Activated naive CD4-positive, alpha-beta T cell treated with anti-CD3 and anti-CD28 coated beads, Interleukin-2, amount 50 U/mL, for 16 hours (primary cell): Measurements from ENCODE around the gene CDKAL1.

Experiments used
- DNase-seq: peaks from one replicate; pipeline ENCODE4 v3.0.0-alpha.2; 2020

CDKAL1 gene

DNA sequence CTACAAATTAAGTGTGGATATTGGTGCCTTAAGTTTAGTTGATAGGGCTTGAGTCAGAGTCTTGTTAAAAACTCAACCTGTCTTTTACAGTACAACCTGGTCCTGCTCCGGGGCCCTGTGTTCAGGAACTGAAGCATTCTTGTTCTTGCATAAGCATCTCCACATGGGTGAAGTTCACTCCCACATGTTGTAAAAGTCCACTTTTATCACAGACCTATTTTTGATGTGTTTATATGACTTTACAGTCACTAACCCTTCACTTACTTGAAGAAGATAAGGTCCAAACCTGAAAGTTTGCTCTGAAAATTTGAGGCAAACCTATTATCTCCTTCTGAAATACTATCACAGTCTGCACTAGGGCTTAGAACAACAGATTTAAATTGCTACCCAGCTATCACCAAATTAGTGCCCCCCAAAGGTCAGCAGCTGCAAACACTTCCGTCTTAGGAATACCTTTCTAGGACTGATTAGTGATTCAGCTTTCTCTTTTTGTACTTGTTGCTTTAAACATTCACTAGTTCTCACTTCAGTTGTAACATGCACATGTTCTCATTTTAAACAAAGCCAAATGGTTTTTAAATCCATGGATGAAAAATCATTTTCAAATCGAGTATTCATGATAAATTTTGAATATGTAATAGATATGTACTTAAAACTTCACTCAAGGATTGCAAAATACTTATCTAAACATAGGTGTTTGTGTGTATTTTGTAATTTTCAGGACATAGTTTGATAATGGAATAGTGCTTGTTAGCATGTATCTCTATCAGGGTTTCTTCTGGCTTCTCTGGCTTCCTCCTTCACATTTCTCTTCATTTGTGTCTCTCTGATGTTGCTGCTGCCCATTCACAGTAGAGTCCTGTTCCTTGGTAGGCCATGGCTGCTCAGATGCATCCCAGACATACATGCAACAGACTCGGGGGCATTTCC, 589.5 kb downstream of the CDKAL1 start:
- DNase-seq: no peak

DNA sequence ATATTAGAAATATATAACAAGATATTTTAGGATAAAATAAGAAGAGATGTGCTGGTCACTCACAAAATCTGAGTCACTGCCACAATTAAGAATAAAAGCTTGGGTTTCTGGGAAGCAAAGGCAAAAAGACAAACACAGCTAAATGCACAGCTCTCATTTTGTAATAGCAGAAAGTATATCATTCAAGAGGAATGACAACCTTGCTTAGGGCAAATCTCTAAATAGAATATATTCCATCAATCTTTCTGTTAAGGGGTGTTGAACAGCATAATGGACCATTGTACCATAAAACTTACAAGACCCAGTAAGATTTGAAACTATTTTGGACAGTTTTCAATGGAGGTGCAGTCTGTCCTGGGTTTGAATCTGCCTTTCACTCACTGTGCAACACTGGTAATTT, 594.3 kb downstream of the CDKAL1 start:
- DNase-seq: no peak

DNA sequence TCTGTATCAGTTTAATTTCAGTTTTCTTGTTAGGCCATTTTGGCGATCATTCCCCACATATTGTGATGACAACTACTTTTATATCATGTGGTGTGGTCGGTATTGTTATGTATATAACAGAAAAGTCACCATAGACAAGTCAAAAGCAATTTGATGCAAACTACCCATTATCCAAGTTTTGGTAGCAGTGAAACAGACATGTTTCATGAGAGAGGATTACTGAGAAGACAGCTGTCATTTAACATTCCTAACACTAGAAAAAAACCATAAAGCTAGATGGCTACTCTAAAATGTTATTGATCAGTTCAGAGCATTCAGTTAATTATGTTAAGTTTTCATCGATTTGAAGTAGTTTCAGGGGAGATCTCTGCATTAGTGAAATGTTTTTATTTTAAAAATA, 597.1 kb downstream of the CDKAL1 start:
- no peak for DNase-seq

DNA sequence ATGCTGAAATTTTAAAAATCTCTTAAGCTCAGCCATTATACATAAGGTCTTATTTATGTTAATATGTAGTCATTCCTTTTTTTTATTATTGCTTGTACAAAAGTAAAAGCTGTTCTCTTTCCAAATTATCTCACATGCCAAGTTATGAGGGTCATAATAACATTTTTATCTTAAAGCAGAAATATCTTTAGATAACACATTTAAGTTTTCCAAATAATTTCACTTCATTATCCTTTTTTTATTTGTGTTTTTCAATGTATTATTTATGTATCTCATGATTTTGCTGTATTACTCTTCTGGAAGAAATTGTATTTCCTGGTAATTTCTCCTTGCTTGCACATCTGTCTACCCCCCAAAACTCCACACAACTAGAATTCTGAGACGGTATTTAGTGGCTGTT, 598.2 kb downstream of the CDKAL1 start:
- no peak for DNase-seq

DNA sequence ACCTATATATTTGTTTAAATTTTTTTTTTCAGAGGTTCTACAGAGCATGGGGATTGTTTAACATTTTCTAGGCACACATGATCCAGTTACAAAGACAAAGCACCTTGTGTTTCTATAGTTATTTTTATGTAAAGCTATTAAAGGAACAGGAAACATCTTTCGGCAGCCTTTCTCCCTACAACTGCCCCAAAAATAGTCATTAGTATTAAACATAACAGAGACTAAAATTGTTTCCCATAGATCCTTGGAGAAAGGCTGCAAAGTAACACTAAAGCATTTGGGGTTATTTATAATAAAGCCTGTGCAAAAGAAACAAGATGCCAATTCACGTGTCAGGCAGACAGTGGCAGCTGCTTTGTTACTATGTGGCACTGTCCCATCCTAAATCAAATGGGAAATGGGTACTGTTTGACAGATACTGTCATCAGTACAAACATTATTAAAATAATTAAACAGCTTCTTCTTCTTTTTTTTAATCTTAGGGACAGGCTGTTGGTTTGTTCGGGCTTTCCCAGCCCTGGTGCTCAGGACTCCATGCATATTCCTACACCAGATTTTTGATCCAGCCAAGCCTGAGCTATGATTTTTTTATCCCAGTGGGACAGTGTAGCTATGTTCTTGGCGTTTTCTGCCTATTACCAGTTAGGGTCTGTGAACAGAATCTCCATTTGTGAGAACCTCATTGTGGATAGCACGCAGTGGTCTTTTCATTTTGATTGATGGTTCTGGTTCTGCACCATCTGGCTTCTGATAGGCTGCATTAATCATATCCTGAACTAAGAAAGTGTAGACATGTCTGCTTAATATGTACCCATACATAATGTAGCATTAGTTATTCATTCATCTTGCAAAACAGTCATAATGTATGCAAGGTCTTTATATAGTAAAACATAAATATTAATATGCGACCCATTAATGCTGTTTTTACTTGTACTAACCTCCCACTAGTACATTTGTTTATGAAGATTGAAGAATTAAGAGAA, 598.9 kb downstream of the CDKAL1 start:
- no peak for DNase-seq

DNA sequence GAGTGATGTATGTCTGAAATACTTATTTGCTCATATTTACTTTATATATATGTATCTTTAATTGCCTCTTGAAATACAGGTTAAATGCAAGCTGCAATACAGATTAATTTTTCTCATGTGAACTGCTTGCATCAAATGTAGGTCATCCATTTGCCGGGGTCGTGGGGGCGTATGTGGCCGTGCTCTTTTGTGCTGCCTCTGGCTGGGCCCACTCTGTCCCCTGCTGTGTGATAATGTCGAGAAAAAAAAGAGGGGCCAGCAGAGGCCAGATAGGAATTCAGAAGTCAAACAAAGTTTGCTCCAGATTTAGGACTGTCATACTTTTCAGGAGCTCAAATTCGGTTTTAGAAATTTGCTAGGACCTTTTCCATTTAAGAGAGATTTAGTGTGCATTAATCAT, 599.6 kb downstream of the CDKAL1 start:
- no peak for DNase-seq

DNA sequence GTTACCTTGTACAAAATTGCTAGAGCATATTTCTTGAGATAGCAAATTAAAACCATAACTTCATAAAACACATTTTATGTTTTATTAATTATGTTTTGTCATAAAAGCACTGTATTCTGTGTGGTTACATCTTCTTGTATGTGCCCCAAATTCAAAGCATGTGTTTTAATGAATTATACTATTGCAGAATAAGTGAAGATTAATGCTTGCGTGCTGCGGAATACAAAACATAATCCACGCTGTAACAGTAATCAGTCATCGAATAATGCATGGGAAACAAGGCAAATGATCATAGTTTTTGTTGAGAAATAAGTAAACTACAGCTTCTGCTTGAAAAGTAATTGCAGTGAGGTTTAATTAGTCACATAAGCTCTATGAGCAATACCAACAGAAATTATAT, 600.1 kb downstream of the CDKAL1 start:
- DNase-seq: no peak

DNA sequence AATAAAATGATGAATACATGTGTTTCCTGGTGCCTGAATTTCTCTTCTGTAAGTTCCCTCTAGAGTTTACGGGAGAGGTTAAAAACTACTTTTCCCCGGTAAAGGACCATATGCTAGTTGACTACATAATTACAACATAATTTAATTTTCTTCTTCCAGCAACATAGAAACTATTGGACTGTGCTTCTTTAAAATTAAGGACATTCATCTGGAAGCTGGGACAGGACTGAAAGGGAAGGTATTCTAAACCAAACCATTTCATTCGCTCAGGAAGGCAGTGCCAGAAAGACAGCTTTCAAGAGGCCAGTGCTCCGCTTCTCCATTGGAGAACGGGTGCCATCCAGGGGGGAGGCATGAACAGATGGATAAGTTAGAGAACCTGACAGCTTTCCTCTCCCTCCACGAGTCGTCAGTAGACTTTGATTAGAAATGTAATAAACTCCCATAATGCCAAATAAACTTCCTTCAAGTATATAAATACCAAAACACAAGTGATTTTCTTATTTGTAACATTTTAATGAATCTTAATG, 601.3 kb downstream of the CDKAL1 start:
- no peak for DNase-seq

DNA sequence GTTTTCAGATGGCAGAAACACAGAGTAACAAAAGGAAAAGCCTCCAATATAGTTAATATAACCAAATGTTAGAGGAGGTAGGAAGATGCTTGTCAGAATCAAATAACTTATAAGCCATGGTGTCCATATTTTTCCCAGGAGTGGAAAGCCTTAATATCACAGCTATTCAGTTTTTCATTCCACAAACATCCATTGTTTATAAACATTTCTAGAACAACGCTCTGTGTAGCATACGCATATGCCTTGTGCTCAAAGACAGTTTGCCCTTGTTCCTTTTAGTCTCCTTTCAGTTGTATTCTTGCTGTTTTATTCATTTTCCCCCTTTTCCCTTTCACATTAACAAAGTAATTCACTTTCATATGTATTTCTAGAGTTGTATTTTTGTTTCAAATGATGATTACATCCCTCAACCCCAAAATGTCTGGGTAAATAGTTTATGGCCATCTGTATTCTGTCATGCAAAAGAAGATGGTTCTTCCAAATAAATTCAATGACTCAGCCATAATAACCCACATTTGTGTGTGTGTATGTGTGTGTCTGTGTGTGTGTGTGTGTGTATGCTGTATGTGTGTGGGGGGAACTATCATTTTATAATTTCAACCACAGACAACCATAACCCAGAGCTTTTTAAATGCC, 603.6 kb downstream of the CDKAL1 start:
- DNase-seq: no peak

DNA sequence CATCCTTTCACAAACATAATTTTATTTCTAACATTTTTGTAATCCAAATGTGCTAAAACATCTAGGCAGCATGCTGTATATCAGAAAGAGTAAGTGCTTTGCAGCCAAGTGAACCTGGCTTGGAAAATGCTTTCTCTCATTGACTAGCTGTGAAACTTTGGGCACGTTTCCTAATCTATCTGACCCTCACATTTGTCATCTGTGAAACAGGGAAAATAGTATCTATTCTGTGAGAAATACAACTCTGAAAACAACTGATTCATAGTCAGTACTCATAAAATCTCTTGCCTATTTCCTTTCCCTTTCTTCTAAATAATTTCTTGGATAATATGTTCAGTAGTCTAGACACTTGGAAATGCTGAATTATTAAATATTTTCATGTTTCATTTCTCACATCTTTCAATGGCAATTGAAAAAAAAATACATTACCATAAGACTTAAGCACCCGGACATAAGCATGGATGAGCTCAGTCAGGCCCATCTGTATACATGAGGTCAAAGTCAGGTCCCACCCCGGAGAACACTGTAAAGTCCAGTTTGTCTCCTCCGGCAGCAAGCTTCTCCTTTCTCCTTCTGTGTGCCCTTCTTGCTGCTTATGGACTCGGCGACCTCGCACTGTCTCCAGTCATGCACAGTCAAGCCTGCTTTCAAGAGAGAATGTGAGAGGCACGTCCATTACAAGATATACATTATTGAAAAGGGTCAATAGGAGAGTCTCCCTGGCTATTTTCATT, 604.2 kb downstream of the CDKAL1 start:
- DNase-seq: no peak

DNA sequence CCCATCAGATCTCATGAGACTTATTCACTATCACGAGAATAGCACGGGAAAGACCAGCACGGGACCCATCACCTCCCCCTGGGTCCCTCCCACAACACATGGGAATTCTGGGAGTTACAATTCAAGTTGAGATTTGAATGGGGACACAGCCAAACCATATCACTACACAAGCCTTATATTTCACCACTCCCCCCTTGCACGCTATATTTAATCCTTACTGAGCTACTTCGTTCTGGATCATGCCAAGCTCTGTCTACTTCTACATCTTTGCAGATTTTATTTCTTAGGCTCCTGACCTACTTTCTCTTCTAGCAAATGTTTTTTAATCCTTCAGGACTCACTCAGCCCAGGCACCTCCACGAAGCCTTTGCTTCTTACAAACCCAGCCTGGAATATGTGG, 606.7 kb downstream of the CDKAL1 start:
- DNase-seq: no peak

DNA sequence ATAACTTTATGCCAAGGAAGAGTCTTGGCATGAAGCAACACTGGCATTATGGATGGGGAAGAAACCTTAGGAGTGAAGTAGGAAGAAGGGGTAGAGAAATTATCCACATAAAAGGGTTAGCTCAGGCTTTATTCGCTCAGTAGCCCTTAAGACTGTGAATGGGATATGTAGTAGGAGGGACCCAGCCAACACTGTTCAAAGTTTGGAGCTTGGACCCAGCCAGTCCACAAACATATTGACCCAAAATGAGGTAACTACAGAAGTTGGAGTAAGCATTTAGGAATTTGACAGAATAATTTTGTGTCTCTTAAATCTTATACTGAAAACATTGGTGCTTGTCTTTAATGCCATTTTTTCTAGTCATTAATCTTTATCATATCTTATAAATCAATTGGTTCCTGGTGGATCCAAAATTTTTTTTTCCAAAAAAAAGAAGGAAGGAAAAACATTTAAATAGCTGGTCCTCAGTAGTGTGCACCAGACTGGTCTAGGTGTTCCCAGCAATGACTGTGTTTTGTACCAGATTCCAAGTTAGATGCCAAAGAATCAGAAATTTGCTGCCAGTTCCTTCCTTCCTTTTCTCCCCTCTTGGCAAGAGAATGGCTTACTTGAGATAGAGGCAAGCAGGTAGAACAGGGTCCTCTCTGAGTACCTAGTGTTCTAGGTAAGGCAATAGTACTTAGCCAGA, 607.5 kb downstream of the CDKAL1 start:
- no peak for DNase-seq

DNA sequence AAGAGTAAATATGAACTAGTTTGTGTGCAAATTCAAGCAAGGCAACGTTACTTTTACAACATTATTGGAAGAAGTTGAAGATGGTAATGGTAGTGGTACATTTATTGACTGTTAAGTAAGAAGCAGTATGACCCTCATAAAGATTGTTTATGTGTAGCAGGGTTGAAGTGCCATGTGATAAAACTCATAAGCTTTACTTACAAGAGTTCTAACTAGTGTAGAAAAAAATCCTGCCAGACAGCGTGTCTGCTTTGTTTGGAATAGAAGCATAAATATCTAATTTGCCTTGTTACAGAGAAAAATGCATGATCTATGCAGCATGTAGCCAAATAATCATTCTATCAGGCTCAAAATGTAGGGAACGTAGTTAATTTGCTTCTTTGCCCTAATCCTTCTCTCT, 608.5 kb downstream of the CDKAL1 start:
- no peak for DNase-seq

DNA sequence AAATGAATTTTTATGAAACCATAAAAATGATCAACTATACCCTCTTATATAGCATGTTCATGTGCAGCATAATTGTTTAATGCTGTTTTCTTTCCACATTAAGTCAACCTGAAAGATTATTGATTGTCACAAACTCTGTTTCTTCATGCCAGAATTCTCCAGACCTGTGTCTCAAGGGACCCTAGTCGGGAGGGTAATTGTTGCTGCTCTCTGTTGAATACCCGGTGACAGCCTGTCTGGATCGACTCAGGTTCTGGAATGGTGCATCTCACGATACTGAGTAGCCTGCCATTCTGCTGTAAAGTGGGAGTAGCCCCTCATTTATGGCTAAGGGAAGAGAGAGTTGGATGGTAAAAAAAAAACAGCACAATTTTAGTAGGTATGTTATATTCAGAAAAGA, 609.4 kb downstream of the CDKAL1 start:
- DNase-seq: no peak

DNA sequence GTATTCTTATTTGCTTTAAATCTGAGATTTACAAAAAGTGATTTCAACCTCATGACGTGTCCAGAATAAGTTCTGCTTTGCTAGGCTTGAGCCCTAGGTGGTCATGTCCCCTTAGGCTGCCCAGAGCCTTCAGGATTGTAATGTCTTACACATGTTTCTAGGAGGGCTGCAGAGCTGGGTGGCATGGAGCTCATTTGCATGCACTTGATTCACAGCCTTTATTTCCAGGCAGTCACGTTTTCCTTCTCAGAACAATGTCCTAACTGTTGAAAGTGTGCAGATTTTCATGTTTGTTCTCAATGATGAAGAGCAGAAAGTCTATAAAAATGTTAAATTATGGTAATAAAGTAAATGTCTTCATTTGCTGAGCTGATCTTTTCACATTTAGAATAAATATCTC, 610.7 kb downstream of the CDKAL1 start:
- DNase-seq: no peak

DNA sequence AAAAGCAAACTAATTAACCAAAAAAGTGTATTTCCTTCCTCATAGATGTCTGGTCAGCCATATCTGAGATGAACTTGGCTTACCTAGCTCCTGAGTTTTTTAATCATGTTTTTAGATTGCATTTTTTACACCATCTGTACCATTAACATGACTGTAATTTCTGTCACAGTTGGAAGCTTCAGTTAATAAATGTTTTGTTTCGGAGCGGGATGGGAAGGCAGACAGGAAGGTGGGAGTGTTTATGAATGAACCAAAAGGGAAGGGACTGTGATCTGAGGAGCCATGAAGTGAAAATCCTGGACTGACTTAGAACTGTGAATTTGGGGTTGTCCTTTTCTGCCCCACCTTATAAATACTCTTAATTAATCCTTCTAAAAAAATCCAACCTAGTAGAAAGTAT, 613.7 kb downstream of the CDKAL1 start:
- DNase-seq: no peak

DNA sequence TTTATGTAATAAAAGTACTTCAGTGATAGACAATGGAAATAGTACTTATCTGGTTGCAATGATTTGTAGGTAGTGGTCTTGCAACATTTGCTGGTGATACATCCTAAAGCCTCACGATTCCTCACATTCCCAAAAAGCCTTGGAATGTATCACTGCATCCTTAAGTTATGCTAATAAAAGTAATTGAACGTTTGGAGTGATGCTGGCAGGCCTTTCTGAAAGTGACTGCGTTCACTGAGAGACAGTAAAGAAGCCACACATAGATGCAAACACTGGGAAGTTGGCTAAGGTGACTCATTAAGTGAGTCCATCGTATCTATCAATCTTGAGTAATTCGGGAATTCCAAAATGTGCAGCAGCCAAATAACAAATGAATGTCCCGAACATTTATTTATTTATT, 615.2 kb downstream of the CDKAL1 start:
- no peak for DNase-seq

DNA sequence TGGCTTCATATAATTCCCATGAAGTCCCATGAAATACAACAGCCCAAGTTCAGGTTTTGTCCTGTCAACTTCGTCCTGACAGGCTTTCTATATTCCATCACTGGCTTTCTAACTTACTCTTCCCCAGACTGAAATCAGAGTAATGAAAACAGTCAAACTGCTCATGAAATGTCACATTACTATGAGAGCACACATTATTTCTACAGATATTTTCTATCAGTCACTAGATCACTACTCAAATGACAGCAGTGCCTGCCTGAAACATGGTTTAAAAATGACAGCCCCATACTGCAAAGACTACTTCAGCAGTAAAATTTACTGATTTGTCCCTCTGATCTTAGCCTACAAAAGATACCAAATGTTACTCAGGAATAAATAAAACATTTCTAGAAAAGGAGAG, 616.4 kb downstream of the CDKAL1 start:
- no peak for DNase-seq

DNA sequence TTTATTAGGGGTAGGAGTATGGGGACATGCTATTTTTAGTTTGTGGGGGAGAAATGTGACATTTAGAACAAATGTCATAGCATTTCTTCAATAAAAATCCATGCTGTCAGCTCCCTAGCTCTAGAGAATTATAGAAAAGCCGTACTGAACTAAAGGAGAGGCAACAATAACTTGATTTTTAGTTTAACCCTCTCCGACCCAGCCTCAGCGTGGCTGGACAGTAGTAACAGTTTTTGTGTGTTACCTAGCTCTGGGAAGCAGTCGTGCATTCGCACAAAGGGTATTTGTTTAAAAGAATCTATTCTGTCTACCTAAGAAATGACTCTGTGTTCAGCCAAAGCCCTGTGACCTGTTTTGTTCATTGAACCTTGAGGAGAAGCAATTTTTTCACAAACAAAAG, 616.9 kb downstream of the CDKAL1 start:
- DNase-seq: no peak

DNA sequence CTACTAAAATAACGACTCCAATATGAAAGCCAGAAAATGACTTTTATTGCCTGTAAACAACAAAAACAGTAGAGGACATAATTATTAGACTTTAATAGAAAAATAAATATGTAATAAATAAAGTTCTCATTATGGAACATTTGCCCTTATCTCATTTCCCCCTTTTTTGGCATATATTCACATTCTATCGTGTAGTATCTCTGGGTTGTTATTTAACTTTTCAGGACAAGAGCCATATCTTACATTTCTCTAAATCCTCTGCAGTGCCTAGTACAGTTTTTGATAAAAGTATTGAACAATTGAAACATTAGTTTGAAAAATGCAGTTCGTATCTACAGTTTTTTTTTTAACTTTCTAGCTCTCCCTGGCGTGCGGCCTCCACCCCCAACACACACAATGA, 617.3 kb downstream of the CDKAL1 start:
- DNase-seq: no peak

DNA sequence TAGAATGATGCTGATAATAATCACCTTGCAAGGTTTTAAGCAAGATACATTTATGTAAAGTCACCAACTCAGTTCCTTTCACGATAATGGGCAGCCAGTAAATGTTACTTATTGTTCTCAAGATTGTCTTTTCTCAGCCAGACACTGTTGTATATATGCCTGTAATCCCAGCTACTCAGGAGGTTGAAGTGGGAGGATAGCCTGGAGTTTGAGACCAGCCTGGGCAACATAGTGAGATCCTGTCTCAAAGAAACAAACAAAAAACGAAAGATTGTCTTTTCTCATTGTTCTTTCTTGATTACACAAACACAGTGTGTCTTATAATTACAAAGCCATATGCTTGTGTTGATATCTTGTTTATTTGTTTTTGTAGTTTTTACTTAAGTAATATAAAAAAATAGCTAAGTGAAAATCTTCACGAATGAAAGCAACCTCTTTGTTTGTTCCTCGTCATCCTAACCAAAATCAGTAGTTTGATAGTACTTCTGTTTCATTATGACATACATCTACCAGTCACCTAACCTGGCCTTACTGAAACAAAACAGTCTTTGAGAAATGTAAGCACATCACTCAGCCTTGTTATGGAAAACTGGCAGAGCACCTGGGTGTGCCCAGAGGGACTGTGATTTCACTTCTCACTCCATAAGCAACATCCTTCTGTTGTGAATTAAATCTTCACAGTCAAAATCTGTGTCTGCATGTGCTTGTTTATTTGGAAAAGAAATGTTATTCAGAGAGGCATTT, 623.1 kb downstream of the CDKAL1 start:
- DNase-seq: no peak
